Stimulated activated CD8-positive, alpha-beta memory T cell treated with anti-CD3 and anti-CD28 coated beads, Interleukin-12 subunit alpha, Interleukin-12 subunit beta, amount 100 ng/mL, for 24 hours (primary cell): Measurements from ENCODE around the gene EFEMP1.
"Not testable (repeated sequence)": the region's sequence is repeated elsewhere in the genome, so short reads cannot be mapped to it uniquely, and the experiment has no call there.

Source experiments
- DNase-seq: peaks from one replicate; pipeline ENCODE4 v3.0.0-alpha.2; 2020; ENCODE audit errors: extremely low read depth

Gene EFEMP1

DNA sequence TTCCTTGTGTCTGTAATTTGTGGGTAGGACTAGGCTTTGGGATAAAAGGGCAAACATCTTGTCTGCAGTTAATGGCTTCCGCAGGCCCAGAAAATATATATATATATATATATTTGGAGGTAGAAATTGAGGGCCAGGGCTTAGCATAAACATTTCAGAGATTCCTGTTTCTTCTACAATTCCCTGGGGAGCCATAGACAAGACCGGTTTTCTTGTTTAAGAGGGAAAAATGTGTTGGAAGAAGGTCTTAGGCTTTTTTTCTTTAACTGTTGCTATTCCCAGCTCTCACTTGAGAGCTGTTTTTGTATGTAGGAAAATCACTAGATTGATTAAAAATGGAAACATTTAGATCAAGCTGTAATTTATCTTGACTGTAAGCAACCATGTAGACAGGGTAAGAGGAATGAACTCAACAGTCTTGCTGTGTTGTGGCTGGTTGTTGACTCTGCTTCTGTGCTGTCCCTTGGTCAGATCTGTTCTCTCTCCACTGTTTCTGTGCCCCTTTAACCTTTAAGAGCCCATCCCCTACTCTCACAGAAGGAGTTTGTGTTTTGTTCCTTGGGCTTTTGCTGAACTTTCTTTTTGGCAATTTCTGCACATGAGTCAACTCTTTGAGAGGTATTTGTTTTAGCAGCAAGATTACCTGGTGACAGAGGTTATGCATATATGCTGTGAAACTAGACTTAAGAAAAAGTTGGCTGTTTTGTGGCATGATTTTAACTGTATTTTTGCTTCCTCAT is 58.3 kb downstream of the EFEMP1 start:
- DNase-seq, result no peak

GRCh38 chr2:55864351-55865084 is 59.1 kb downstream of the EFEMP1 start:
- DNase-seq, result no peak

- DNase-seq, result no peak
Observed at GRCh38 chr2:55862673-55863390, 60.8 kb downstream of the EFEMP1 start.

- no peak for DNase-seq
Observed at GRCh38 chr2:55862246-55862645, 61.3 kb downstream of the EFEMP1 start.

DNA sequence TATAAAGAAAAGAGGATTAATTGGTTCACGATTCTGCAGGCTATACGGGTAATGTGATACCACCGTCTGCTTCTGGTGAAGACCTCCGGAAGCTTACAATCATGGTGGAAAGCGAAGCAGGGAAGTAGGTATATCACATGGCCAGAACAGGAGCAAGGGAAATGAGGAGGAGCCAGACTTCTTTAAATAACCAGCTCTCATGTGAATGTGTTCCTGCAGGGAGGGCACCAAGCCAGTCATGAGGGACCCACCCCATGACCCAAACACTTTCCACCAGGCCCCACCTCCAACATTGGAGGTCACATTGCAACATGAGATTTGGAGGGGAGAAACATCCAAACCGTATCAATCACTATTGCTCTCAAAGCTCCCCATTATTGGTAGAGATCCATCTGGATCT is 61.8 kb downstream of the EFEMP1 start:
- no peak for DNase-seq

GRCh38 chr2:55860832-55861231 is 62.8 kb downstream of the EFEMP1 start:
- DNase-seq, result no peak

- no peak for DNase-seq
Observed at GRCh38 chr2:55859875-55860274, 63.7 kb downstream of the EFEMP1 start.

- DNase-seq, result no peak
Observed at GRCh38 chr2:55857766-55858165, 65.8 kb downstream of the EFEMP1 start.

- DNase-seq, result no peak
Observed at GRCh38 chr2:55856936-55857335, 66.6 kb downstream of the EFEMP1 start.

GRCh38 chr2:55848096-55848495 is 75.5 kb downstream of the EFEMP1 start:
- no peak for DNase-seq

GRCh38 chr2:55846426-55846825 is 77.2 kb downstream of the EFEMP1 start:
- DNase-seq, result no peak

- DNase-seq, result no peak
Observed at GRCh38 chr2:55844986-55845385, 78.6 kb downstream of the EFEMP1 start.

DNA sequence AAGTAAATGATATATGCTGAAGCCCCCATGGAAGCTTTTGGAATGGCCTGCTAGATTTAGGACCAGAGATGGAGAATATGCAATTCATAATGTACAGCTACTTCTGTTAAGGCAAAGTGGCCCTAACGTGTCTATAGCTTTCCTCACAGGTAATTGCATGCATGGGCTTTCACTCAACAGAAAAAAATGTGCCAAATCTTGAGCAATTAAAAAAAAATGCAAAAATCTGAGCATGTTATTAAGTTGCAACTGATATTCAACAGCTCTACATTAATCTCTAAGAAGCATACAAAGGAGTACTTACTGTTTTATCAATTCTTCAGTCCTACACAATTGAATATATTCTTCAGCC is 79.6 kb downstream of the EFEMP1 start:
- no peak for DNase-seq

DNA sequence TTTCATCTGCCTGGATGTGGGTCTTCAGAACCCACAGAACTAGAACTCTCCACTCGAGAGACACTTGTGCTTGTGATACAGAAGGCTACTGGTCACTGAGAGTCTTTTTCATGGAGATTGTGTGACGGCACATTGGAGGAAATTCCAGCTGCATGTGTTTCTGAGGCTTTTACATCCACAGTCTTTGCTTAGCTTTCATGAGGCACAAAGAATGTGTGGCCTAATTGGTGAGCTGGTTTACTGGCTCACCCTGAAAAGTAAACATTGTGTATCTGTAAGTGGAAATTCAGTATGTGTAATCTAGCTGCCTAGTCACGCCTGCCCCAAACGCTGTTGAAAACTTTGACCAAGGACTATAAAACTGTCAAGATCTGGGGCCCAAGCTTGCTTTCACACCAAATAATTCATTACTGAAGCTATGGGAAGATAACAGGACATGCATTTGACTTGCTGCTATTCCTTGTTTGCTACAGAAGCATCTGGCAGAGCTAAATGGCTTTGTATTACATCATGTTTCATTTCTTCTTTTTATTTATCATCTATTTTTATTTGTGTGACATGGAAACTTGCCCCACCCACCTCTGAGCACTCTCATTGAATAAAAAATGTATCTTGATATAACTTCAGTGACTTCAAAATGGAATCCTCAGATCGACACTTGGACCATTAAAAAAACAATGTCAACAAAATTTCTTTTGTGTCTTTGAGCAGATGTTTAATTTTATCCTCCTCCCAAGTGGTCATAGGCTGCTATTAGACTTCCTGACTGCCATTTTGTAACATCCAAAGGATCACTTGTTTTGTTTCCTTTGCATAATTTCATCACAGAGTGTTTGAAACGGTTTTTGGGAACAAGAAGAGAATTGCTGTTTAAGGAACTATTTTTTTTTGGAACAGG is 80.2 kb downstream of the EFEMP1 start:
- DNase-seq, result no peak

DNA sequence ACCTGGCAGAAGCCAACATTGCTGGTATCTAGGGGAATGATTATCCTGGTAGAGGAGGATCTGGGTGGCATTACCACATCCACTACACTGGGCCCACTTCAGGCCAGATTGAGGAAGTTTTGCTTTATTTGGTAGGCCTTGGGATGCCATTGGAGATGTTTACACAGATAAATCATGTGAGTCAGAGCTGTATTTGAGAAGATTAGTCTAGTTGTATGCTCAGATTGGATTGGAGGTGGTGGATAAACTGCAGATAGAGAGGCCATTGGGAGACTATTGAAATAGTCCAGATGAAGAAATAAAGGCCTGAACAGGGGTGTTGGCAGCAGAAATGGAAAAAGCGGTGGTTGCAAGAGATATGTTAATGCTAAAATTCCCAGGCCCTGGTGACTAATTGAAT is 81.5 kb downstream of the EFEMP1 start:
- DNase-seq, result no peak

DNA sequence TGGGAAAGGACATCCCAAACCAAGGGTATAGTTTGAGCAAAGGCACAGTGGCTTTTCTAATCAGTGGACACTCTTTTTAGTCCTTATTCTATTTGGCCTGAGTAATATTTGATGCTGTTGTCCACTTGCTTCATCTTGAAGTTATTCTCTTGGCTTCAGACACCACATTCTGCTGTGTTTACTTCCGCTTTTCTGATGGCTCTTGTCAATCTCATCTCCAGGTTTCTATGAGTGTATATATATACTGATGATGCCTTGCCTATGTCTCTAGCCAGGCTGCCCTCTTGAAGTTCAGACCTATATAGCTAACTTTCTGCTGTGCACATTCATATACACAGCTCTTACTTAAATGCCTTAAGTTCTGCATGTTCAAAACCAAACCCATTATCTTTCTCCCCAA is 83.1 kb downstream of the EFEMP1 start:
- no peak for DNase-seq

- no peak for DNase-seq
Observed at GRCh38 chr2:55839182-55839819, 84.3 kb downstream of the EFEMP1 start.

GRCh38 chr2:55838653-55839052 is 84.9 kb downstream of the EFEMP1 start:
- DNase-seq, result no peak

- DNase-seq, result not testable (repeated sequence)
Observed at GRCh38 chr2:55838117-55838516, 85.5 kb downstream of the EFEMP1 start.

- no peak for DNase-seq
Observed at GRCh38 chr2:55837073-55837472, 86.5 kb downstream of the EFEMP1 start.

DNA sequence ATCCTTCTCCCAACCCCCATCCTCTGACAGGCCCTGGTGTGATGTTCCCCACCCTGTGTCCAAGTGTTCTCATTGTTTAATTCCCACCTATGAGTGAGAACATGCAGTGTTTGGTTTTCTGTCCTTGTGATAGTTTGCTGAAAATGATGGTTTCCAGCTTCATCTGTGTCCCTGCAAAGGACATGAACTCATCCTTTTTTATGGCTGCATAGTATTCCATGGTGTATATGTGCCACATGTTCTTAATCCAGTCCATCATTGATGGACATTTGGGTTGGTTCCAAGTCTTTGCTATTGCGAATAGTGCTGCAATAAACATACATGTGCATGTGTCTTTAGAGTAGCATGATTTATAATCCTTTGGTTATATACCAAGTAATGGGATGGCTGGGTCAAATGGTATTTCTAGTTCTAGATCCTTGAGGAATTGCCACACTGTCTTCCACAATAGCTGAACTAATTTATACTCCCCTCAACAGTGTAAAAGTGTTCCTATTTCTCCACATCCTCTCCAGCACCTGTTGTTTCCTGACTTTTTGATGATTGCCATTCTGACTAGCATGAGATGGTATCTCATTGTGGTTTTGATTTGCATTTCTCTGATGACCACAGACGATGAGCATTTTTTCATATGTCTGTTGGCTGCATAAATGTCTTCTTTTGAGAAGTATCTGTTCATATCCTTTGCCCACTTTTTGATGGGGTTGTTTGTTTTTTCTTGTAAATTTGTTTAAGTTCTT is 91.7 kb downstream of the EFEMP1 start:
- DNase-seq, result not testable (repeated sequence)
